GM12875 (cell line): ENCODE measurements around the gene CPN2.

Experiments
- H3K4me3 ChIP-seq: one replicate; pipeline ENCODE4 v1.5.1; 2011; ENCODE audit warnings: low read depth, low read length, control low read depth
- CTCF ChIP-seq: IDR thresholded peaks from 2 replicates; pipeline ENCODE4 v1.5.1; 2011; ENCODE audit warnings: low read depth, mild to moderate bottlenecking, control low read depth, inconsistent platforms, low read length, moderate library complexity, borderline replicate concordance; ENCODE audit not compliant: insufficient read depth

The CPN2 gene

GRCh38 chr3:194318511-194319161 is 32.5 kb downstream of the CPN2 start:
- TF ChIP-seq CTCF = no peak
- H3K4me3 ChIP-seq = no peak overlapping the region

GRCh38 chr3:194316918-194317317 is 34.2 kb downstream of the CPN2 start:
- H3K4me3 ChIP-seq = no peak overlapping the region
- no peak for TF ChIP-seq CTCF

GRCh38 chr3:194315965-194316361 is 35.2 kb downstream of the CPN2 start:
- TF ChIP-seq CTCF = no peak
- H3K4me3 ChIP-seq = no peak overlapping the region

GRCh38 chr3:194315088-194315964 is 35.8 kb downstream of the CPN2 start:
- TF ChIP-seq CTCF = peak; percentile 88
- H3K4me3 ChIP-seq = peak overlapping the region; percentile 61

- TF ChIP-seq CTCF = no peak
- no peak overlapping the region for H3K4me3 ChIP-seq
Measured at GRCh38 chr3:194314388-194315068, 36.6 kb downstream of the CPN2 start.

GRCh38 chr3:194313560-194314387 is 37.4 kb downstream of the CPN2 start:
- TF ChIP-seq CTCF = no peak
- no peak overlapping the region for H3K4me3 ChIP-seq
